ENCODE results near the gene USP32.

Gene USP32

DNA sequence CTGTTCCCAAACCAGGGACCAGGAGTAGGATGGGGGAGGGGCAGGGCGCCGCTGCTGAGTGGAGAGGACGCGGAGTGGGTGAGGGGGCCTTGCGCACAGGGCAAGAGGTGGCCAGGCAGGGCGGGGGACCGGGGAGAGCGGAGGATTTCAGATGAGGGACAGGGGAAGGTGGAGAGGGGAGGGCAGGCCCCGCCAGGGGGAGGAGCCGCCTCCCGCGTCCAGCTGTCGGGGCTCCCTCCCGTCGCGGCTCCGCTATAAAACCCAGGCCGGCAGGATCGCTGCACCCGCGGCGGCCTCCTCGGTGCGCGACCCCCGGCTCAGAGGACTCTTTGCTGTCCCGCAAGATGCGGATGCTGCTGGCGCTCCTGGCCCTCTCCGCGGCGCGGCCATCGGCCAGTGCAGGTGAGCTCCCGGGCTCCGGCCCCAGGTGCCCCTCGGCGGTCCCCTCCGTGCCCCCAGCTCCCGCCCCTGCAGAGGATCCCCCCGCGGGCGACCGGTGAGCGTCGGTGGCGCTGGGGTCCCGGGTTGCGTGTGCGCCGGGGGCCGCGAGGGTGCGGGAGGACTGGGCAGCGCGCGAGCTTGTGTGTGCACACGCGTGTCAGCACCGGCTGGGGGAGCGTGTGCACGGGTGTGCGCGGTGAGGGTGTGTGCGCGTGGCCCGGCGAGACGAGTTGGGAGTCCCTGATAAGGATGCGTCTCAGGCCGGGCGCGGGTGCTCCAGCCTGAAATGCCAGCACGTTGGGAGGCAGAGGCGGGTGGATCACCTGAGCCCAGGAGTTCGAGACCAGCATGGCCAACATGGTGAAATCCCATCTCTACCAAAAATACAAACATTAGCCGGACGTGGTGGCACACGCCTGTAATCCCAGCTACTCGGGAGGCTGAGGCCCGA, 242.0 kb downstream of the USP32 start, which contains the start of gene CA4:
Gene CA4 (plus strand): TSS at position 283 of the 892 bp plus-strand sequence. CDS start 62 bp downstream, at position 345.
- no peak for DNase-seq

DNA sequence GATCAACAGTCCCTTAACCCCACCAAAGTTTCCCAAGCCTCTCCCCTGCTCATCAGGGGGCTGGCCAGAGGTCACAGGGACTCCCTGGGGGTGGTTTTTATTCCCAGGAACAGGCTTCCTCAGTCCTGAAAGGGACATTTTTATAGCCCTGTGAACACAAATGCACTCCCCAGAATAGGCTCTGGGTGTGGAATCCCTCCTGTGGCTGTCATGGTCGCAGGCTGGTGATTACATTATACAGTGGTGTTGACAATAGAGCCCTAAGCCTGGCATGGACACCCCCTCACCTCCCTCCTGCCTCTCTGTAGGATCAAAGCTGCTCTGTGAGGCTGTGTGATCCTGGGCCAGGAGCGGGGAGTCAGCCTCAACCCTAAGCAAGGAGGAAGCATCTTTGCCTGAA, 243.6 kb downstream of the USP32 start:
- DNase-seq = no peak

DNA sequence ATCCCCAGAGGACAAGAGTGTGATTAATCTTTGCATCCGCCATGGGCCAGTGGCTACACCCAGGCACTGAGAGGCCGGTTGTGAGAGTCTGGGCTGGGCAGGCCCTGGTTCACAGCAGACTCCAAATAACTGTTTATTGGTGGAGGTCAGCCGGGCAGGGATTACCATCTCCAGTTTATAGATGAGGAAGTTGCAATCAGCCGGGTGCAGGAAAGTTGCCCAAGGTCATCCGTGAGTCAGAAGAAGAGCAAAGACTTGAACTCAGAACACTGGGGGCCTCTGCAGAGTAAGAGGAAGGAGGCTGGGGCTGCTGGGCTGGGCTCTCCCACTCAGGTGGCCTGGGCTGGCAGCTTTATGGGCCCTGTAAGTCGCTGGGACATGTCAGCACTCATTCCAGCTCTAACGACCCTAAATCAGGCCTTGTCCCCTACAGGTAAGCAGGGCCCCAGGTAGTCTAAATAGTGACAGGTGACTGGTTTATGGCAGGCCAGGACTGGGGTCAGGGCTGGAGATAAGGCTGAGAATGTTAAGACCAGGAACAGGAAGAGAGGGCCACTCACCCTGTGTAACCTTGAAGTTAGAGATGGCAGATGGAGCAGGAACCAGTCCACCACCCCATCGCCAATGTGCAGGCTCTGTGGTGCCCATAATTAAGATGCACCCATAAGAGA, 244.2 kb downstream of the USP32 start:
- no peak for DNase-seq

DNA sequence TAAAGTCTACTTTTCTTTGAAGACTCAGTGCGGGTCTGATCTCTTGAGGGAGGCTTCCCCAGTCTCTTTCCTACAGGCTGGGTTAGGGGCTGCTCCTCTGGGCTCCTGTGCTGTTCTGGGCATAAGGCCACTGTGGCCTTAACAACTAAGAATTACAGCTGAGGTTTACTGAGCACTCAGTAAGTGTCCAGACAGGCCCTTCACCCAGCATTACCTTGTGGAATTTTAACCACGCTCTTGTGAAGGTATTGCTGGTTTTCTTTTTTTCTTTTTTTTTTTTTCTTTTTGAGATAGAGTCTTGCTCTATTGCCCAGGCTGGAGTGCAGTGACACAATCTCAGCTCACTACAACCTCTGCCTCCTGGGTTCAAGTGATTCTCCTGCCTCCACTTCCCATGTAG, 245.7 kb downstream of the USP32 start:
- DNase-seq = no peak

DNA sequence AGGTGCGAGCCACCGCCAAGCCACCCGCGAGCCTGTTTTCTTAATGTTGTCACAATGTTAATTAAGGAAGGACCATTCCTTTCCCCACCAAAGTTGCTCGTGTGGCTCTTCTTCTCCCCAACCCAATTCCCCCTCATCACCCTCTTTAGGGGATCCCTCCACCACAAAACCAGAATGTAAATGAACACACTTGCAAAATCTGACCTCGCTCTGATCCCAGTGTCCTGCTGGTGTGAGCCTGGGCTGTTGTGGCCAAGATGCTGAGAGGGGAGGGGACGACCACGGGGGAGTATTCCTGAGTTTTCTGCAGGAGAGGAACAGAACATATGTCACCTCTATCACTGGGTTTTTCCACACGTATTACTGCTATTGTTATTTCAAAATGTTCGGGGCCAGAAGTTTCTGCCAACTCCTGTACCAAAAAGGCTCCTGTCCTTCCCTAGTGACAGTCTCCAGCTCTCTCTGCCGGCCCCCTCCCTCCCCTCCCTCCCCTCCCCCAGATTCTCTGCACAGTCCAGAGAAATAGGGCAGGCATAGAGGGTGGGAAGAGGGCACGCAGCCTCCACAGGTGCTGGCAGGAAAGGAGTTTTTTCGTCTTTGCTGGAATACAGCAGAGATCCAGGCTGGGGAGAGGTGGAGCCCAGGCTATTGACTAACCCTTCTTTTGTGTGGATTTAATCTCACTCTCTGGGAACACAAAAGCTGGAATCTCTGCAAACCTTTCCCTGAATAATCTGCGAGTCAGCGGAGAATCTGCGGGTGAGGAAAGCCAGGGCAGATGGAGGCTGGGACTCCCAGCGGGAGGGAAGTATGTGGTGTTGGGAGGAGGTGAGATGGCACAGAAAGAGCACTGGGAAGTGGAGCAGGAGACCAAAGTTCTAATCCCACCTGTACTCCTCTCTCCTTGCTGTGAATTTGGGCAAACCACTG, 246.7 kb downstream of the USP32 start:
- DNase-seq = no peak

DNA sequence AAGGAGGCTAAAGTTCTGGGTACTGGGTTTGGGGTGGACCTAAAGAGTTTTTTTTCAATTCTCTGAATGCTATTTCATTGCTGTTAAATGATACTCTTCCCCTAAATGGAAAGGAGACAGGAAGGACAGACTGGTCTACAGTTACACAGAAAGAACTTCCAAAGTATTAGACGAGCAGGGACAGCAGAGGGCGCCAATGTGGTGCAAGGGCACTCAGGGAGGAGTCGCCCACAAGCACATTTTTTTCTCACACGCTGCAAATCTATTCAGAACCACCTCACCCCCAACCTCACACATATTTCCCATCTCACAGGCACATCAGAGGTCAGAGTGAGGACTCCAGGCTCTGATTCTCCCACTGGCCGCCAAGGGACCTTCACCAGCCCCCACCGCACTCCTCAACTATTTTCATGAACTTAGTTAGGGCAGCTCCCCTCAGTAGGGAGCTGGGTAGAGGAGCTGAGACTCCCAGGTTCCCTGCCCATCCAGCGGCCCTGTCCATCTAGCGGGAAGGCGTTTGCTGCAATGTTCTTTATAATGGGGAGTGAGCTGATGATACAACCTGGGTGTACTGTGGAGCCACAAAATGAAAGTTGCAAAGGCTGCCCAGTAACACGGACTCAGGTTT, 248.9 kb downstream of the USP32 start:
- DNase-seq = peak; percentile 69 to 73

DNA sequence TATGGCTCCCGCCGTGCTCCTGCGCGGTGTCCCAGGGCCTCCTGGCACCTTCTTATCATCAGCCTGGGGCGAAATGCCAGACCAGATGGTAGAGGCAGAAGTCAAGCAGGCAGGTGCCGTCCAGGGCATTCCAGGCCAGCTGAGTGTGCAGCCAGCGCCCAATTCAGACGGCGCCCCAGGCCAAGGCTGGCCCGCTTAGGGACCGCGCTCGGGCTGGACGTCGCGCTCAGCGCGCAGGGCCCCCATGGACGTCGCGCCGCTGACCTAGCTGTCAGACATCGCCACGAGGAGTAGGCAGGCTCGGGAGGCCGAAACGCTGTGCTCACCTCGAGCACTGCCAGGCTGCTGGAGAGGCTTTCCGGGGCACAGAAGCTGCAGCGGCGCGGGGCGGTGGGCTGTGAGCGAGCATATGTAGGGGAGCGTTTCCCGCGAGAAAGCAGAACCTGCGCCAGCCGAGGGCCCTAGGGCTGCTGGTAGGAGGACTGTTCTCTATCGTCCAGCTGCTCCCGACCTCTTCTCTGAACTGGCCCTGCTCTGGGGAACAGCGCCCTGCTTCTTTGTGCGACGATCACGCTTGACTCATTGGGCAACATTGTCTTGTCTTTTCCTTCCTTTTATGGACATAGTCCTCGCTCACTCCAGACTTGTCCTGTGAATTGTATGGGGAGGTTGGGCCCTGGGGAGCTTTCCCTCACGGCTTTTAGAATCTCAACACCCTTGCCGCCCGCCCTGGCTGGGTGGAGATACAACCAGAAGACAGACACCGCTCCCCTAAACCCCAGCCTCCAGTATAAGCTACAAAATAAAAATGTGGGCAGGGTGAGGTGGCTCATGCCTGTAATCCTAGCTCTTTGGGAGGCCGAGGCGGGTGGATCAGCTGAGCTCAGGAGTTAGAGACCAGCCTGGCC, 250.6 kb downstream of the USP32 start:
- DNase-seq = no peak

DNA sequence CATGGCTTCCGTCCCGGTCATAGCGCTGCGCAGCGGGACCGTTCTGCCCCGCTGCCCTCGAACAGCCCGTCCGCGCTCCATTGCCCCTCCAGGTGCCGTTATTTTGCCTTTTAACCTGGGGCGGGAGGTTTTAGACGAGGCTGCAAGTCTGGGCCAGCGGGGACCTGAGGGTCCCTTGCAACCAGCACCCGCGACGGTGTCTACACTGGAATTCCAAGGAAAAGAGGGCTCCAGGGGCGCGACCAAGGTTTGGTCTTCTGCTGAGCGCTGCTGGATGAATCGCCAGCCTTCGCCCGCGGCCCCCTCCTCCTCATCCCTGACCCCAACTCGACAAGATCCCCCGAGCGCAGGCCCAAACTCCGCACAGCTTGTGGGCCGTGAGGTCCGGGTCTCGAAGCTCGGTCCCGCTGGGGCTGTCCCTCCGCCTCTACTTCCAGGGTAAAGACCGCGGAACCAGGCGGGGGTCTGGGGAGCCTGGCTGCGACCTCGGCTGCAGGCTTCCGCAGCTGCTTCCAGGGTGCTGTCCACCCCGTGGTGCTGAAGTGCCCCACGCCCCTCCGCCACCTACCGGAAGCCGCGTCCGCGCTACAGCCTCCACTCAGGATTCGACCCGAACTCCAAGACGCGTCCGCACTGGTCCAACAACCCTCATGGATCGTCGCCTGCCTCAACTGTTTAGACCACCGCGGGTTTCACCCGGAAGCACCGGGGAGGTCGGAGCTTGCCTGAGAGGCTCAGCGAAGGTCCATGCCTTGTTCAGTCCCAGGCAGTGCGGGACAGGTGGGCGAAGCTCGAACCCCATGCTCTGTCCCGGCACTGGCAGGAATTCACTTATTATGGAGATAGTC, 252.3 kb downstream of the USP32 start:
- peak; percentile 59 to 66 for DNase-seq

DNA sequence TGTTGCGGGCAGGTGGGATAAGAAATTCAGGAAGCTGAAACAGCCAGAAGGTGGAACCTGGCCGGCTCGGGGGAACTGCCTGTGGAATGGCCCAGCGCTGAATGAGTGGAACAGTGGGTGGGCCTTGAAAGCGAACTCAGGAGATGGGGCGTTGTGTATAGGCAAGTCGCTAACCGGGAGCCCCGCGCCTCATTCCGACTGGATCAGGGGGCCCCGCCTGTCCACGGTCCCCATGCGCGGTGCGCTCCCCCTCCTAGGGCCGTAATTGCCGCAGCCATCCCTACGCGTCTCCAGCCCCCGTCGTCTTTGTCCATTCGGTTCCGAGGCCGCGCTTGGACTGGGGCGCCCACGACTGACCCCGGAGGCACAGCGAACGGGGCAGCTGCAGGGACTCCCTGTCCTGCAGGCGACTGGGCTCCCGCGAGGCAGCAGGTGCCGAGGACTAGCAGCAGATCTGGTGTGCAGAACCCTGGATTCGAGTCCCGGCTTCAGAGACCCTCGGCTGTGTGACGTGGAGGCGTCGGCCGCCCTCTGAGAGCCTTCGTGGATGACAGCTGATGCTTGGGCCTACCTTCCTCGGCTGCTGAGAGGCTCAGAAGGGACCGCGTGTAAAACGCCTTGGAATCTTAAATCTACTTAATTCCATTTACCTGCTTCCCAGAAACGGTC, 253.0 kb downstream of the USP32 start:
- DNase-seq = no peak

DNA sequence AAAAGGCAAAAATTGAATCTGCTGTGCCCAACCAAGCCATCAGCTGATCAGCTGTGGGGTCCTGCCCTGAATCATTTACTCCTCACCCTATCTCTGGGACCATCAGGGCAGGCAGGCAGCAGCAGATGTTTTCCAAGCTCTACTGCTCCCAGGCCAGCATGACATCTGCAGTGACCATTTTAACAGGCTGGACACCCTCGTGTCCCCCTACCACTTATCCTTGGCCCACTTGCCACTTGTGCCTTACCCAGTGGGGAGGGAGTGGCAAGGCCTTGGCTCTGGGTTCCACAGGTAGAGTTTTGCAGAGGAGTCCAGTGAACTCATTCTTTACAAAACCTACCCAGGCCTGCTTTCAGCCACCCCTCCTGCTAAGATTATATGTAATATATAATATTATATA, 254.2 kb downstream of the USP32 start:
- no peak for DNase-seq

DNA sequence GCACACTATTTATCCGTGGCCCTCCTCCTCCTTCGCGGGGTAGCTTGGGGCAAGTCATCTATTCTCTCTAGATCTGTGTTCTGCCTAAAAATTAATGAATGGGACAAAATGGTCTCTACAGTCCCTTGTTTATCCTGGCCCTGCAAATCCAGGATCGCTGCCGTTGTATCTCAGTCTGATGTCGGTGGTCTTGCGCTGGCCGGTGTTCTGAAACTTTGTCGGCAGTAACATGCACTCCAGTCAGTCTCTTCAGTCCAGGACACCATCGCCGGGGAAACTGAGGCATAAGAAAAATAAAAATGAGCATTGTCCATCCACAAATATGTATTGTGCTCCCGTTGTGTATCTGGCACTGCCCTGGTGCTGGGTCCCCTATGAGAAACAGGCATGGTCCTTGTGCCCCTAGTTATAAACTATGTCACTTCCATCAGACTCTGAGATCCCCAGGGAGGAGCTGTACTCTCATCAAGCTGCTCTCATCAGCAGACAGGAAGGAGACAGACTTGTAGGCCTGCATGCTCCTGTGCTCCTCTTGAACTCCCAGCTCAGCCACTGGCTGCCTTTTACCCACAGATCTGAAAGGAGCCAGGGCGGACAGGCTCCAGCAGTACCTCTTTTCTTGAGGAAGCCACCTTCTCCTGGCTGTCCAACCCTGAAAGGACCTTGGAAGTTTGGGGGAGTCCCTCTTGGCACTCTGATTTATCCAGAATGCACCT, 255.8 kb downstream of the USP32 start:
- no peak for DNase-seq

DNA sequence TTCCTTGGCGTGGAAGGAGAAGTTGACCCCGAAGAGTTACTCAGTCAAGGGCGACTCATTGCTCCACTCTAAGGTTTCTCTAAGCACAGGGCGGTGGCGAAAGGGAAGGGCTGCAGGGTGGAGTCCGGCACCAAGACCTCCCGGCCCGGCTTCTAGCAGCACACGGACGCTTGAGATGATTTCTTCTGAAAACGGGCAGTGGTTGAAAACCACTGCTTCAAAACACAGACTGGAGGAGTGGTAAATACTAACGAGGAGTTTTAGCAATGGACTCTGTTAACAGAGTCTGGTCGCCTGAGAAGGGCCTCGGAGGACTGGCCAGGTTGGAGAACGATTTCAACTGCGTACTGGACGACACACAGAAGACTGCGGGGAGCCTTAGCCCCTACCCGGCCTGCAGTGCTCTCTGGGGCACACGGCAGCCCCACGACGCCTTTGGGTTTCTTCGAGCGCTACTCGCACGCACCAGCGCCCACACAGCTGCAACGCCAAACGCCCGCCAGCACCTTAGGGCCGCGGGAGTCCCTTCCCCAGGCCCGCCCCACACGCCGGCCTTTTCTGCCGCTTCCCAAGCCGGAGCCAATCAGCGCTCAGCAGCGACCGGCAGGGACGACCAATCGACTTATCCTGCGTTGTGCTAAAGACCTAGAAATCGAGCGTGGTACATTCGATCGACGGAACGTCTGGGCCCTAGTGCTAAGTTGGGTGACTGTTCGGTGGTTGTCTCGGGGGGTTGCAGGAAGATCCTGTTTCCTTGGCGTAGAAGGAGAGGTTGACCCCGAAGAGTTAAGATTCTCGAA, 256.6 kb downstream of the USP32 start:
- peak; percentile 81 to 83 for DNase-seq

DNA sequence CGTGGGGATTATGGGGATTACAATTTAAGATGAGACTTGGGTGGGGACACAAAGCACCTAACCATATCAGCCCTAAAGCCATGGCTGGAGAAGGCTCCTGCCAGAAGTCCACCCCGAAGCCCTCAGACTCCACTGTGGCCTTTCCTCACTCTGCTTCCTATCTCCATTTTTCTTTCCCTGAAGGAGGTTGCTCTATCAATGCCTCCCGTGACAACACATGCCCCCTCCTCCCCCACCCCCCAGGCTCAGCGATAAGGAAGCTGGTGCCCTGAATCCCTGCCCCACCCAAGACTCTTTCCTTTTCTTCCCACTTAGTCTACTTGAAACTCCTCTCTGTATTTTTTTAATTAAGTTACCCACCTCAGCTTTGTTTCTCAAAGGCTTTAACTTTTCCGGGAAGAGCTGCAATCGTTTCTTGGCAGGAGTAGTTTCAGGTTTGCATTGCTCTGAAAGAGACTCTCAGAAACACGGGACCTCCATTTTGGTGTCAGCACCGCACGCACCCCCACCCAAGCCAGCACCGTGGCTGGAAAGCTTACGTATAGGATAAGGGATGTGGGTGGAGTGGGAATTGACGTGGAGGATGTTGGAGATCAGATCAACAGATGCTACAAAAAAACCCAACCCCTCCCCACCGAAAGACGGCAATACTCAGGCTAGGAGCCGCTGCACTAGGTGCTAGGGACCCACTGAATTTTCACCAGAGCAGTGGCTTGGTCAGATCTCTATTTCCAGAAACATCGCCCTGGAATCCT, 257.4 kb downstream of the USP32 start:
- no peak for DNase-seq

DNA sequence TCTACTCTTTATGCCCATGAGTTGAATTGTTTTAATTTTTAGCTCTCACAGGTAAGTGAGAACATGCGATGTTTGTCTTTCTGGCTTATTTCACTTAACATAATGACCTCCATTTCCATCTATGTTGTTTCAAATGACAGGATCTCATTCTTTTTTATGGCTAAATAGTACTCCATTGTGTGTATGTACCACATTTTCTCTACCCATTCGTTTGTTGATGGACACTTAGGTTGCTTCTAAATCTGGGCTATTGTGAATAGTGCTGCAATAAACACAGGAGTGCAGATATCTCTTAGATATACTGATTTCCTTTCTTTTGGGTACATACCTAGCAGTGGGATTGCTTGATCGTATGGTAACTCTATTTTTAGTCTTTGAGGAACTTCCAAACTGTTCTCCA, 261.5 kb downstream of the USP32 start:
- no peak for DNase-seq

DNA sequence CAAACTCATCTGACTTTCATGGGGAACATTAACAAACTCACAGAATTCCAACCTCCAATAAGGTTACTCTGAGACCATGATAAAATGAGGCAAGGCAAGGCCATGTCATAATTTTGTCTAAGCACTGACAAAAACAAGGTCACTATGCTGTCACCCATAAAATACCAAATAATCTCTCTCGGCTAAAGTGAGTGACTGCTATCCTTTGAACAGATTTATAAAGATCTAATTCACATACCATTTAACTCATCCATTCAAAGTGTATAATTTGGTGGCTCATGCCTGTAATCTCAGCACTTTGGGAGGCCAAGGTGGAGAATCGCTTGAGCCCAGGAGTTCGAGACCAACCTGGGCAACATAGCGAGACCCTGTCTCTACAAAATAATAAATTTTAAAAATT, 262.8 kb downstream of the USP32 start:
- no peak for DNase-seq

Measured in CD4-positive, alpha-beta T cell treated with Interleukin-4 for 1 hour (primary cell).